Measurements from ENCODE around the gene POLD1. TPM values are rescaled to one million over a fixed set of nuclear protein-coding genes. Genes with fewer than 3 reads are reported as not detected.
"Not testable (repeated sequence)": the region's sequence is repeated elsewhere in the genome, so short reads cannot be mapped to it uniquely, and the experiment has no call there.

Gene POLD1
- total and polyA plus RNA-seq, 4 donors = 7.5 to 57.1 (median 8.2) TPM

- not testable (repeated sequence) for H3K9ac ChIP-seq (ENCODE audit: low read depth in 1 of 2, low read length in 2 of 2); H3K4me3 ChIP-seq (ENCODE audit: low read depth in 1 of 3, low read length in 3 of 3); H3K36me3 ChIP-seq (ENCODE audit: control insufficient read depth in 4 of 4, insufficient read depth in 3 of 4, low read depth in 1 of 4, low read length in 3 of 4); H3K27ac ChIP-seq (ENCODE audit: low read depth in 1 of 2, low read length in 2 of 2); H3K9me3 ChIP-seq (ENCODE audit: control insufficient read depth in 4 of 4, low read length in 3 of 4); DNase-seq (ENCODE audit: low spot score); H3K27me3 ChIP-seq (ENCODE audit: control insufficient read depth in 4 of 4, insufficient read depth in 4 of 4, low read length in 3 of 4)
- H3K4me1 ChIP-seq (ENCODE audit: control insufficient read depth in 4 of 4, insufficient read depth in 4 of 4, low read length in 3 of 4) = peaks cover 2 to 16% (median 9%) of the 10 kb centered on the region in 4 donors
- WGBS = 72% methylated on average over 8 of the region's 8 CpGs
These were observed 37.0 kb upstream of the POLD1 start for GRCh38 chr19:50347089-50347581.

DNA sequence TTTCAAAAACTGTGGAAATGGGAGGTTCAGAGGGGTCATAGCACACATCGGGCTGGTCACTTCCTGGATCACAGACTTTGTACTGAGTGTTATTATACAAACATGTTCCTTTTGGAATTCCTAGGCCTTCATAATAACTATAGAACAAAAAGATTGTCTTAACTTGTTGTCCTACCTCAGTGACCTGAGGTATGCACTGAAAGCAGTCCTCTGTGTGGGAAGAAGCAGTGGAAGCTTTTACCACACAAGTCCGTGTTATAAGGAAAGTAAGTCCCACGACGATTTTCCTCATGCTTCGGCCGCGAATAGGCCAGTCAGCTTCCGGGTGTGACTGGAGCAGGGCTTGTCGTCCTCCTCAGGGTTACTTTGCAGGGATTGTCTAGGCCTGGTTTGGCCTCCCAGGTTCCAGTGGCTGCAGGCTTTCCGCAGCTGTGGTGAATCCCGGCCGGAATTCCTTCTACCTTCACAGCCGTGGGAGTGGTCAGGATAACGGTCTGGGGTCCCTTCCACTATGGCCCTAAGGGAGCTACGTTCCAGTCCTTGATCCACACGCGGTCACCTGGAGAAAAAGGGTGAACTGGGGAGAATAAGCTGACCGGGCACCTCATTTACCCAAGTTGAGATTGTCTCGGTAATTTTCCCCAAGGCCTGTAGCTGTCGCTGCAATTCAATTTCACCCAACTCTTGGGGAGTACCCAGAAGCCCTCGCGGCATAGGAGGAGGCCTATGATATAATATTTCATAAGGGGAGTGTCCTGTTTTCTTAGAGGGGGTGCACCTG lies 34.7 kb upstream of the POLD1 start:
- Histone ChIP-seq H3K9ac (ENCODE audit: low read depth in 1 of 2, low read length in 2 of 2) (no peak overlapping the region), H3K27ac (ENCODE audit: low read depth in 1 of 2, low read length in 2 of 2) (peak overlapping the region; percentile 28 to 43), H3K36me3 (ENCODE audit: control insufficient read depth in 4 of 4, insufficient read depth in 3 of 4, low read depth in 1 of 4, low read length in 3 of 4) (peaks cover 0 to 2% (median 0%) of the 10 kb centered on the region in 4 donors), H3K27me3 (ENCODE audit: control insufficient read depth in 4 of 4, insufficient read depth in 4 of 4, low read length in 3 of 4) (no peaks in the 10 kb centered on the region), H3K4me1 (ENCODE audit: control insufficient read depth in 4 of 4, insufficient read depth in 4 of 4, low read length in 3 of 4) (peaks cover 2 to 16% (median 9%) of the 10 kb centered on the region in 4 donors), H3K4me3 (ENCODE audit: low read depth in 1 of 3, low read length in 3 of 3) (no peak overlapping the region), H3K9me3 (ENCODE audit: control insufficient read depth in 4 of 4, low read length in 3 of 4) (peaks cover 0 to 3% (median 1%) of the 10 kb centered on the region in 4 donors)
- 79% methylated on average over 22 of the region's 22 CpGs for WGBS
- peak; percentile 56 to 72 for TF ChIP-seq HNF4A (conservative IDR thresholded peaks at IDR 0.05)
- no peak for TF ChIP-seq CTCF (IDR thresholded peaks at IDR 0.05; ENCODE audit: low read depth, low read length, missing input control)
- peak; percentile 81 for TF ChIP-seq NR2F2 (IDR thresholded peaks at IDR 0.05)
- TF ChIP-seq RAD21 (IDR thresholded peaks at IDR 0.05) = no peak
- no peak for TF ChIP-seq GABPA (IDR thresholded peaks at IDR 0.05 in 1 of 2, conservative IDR thresholded peaks at IDR 0.05 in 1 of 2)
- peak; percentile 17 to 34 for TF ChIP-seq RXRA (IDR thresholded peaks at IDR 0.05)
- peak; percentile 67 for TF ChIP-seq SP1 (IDR thresholded peaks at IDR 0.05)
- no peak for DNase-seq (ENCODE audit: low spot score)

- no peak for DNase-seq (ENCODE audit: low spot score)
- H3K4me3 ChIP-seq (ENCODE audit: low read depth in 1 of 3, low read length in 3 of 3) = no peak overlapping the region
- H3K9me3 ChIP-seq (ENCODE audit: control insufficient read depth in 4 of 4, low read length in 3 of 4) = no peaks in the 10 kb centered on the region
- H3K27ac ChIP-seq (ENCODE audit: low read depth in 1 of 2, low read length in 2 of 2) = no peak overlapping the region
- TF ChIP-seq RXRA (IDR thresholded peaks at IDR 0.05) (peak in 1 of 2 donors; percentile 45), HNF4A (conservative IDR thresholded peaks at IDR 0.05) (peak in 1 of 2 donors; percentile 73), NR2F2 (IDR thresholded peaks at IDR 0.05) (no peak)
- WGBS = 60% methylated on average over 4 of the region's 4 CpGs
- H3K9ac ChIP-seq (ENCODE audit: low read depth in 1 of 2, low read length in 2 of 2) = no peak overlapping the region
- H3K36me3 ChIP-seq (ENCODE audit: control insufficient read depth in 4 of 4, insufficient read depth in 3 of 4, low read depth in 1 of 4, low read length in 3 of 4) = no peaks in the 10 kb centered on the region
- peaks cover 2 to 19% (median 9%) of the 10 kb centered on the region in 4 donors for H3K4me1 ChIP-seq (ENCODE audit: control insufficient read depth in 4 of 4, insufficient read depth in 4 of 4, low read length in 3 of 4)
- no peaks in the 10 kb centered on the region for H3K27me3 ChIP-seq (ENCODE audit: control insufficient read depth in 4 of 4, insufficient read depth in 4 of 4, low read length in 3 of 4)
These were observed 31.9 kb upstream of the POLD1 start for GRCh38 chr19:50352242-50352641.

DNA sequence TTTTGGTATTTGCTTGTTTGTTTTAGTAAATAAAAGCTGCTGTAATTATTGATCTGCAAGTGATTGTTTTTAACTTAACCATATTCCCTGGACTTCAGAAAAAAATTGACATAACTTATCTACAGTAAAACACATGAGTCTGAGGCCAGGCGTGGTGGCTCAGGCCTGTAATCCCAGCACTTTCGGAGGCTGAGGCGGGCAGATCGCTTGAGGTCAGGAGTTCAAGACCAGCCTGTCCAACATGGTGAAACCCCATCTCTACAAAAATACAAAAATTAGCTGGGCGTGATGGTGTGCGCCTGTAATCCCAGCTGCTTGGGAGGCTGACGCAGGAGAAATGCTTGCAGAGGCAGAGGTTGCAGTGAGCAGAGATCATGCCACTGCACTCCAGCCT lies 30.7 kb upstream of the POLD1 start:
- H3K9ac ChIP-seq (ENCODE audit: low read depth in 1 of 2, low read length in 2 of 2); H3K4me3 ChIP-seq (ENCODE audit: low read depth in 1 of 3, low read length in 3 of 3); H3K9me3 ChIP-seq (ENCODE audit: control insufficient read depth in 4 of 4, low read length in 3 of 4); H3K27ac ChIP-seq (ENCODE audit: low read depth in 1 of 2, low read length in 2 of 2); H3K36me3 ChIP-seq (ENCODE audit: control insufficient read depth in 4 of 4, insufficient read depth in 3 of 4, low read depth in 1 of 4, low read length in 3 of 4); H3K27me3 ChIP-seq (ENCODE audit: control insufficient read depth in 4 of 4, insufficient read depth in 4 of 4, low read length in 3 of 4); DNase-seq (ENCODE audit: low spot score): not testable (repeated sequence)
- 97% methylated on average over 7 of the region's 7 CpGs for WGBS
- H3K4me1 ChIP-seq (ENCODE audit: control insufficient read depth in 4 of 4, insufficient read depth in 4 of 4, low read length in 3 of 4) = peaks cover 2 to 22% (median 11%) of the 10 kb centered on the region in 4 donors

All from liver (tissue), 9 donors.